Keratinocyte (primary cell): ENCODE measurements around the gene PALS2. TPM values are rescaled to one million over a fixed set of nuclear protein-coding genes. Genes with fewer than 3 reads are reported as not detected.
A peak's percentile ranks its signal among the peaks of the same experiment; 100 is the strongest.

Experiments used
- DNase-seq: peaks from one replicate; pipeline ENCODE4 v3.0.0-alpha.2; 2011; ENCODE audit warnings: low read depth, missing footprints, low spot score
- FAIRE-seq: peaks from 2 replicates; lab custom pipeline; 2011; peaks lifted over from hg19 to GRCh38; lab: Jason Lieb, UNC
- H2AFZ ChIP-seq: 2 replicates; pipeline ENCODE4 v1.6.0; 2012; ENCODE audit warnings: low read length, control low read depth, inconsistent platforms; ENCODE audit not compliant: control insufficient read depth
- H3K27ac ChIP-seq: 2 replicates; pipeline ENCODE4 v1.5.1; 2011; ENCODE audit warnings: low read length; ENCODE audit not compliant: control insufficient read depth, insufficient read depth
- H3K27me3 ChIP-seq: 3 replicates; pipeline ENCODE4 v1.6.0; 2011; ENCODE audit warnings: low read length; ENCODE audit not compliant: control insufficient read depth, insufficient read depth; ENCODE audit errors: extremely low read depth
- H3K36me3 ChIP-seq, 2 experiments: 2 replicates in 1 of 2; 3 replicates in 1 of 2; pipeline ENCODE4 v1.5.1; 2011; ENCODE audit warnings: low read length in 2 of 2, mild to moderate bottlenecking in 1 of 2; ENCODE audit not compliant: control insufficient read depth in 2 of 2, insufficient read depth in 2 of 2; ENCODE audit errors: extremely low read depth in 1 of 2
- H3K4me1 ChIP-seq: 3 replicates; pipeline ENCODE4 v1.5.1; 2011; ENCODE audit warnings: low read length; ENCODE audit not compliant: control insufficient read depth, insufficient read depth; ENCODE audit errors: extremely low read depth
- H3K4me2 ChIP-seq: 3 replicates; pipeline ENCODE4 v1.6.0; 2011; ENCODE audit warnings: low read depth, low read length; ENCODE audit not compliant: control insufficient read depth, insufficient read depth; ENCODE audit errors: extremely low read depth
- H3K4me3 ChIP-seq, 3 experiments: fragments of 200-600 bp in 1 of 3; sonication (generic) in 1 of 3; 2 replicates in 2 of 3; 3 replicates in 1 of 3; pipeline ENCODE4 v1.5.1; 2011 to 2016; ENCODE audit warnings: low read length in 3 of 3, mild to moderate bottlenecking in 3 of 3, control low read depth in 2 of 3, inconsistent platforms in 1 of 3, low read depth in 1 of 3, mixed read lengths in 1 of 3, mixed run types in 1 of 3, moderate library complexity in 1 of 3; ENCODE audit not compliant: control insufficient read depth in 2 of 3, insufficient read depth in 2 of 3; ENCODE audit errors: extremely low read depth in 1 of 3
- H3K79me2 ChIP-seq: 2 replicates; pipeline ENCODE4 v1.6.0; 2012; ENCODE audit warnings: low read length; ENCODE audit not compliant: control insufficient read depth, insufficient read depth
- H3K9ac ChIP-seq: 3 replicates; pipeline ENCODE4 v1.6.0; 2011; ENCODE audit warnings: low read length; ENCODE audit not compliant: control insufficient read depth, insufficient read depth; ENCODE audit errors: extremely low read depth
- H3K9me1 ChIP-seq: 3 replicates; pipeline ENCODE4 v1.6.0; 2011; ENCODE audit warnings: low read length; ENCODE audit not compliant: control insufficient read depth, insufficient read depth; ENCODE audit errors: extremely low read depth
- H3K9me3 ChIP-seq: 2 replicates; pipeline ENCODE4 v1.5.1; 2012; ENCODE audit warnings: low read depth, low read length; ENCODE audit not compliant: control insufficient read depth
- H4K20me1 ChIP-seq: 3 replicates; pipeline ENCODE4 v1.6.0; 2011; ENCODE audit warnings: low read length; ENCODE audit not compliant: control insufficient read depth, insufficient read depth; ENCODE audit errors: extremely low read depth
- EZH2 ChIP-seq: IDR thresholded peaks from one replicate; pipeline ENCODE4 v1.6.1; 2012; ENCODE audit warnings: inconsistent platforms, mild to moderate bottlenecking, low read length, moderate library complexity
- dilution Hi-C: fragments of 300-500 bp; cut with MboI; formaldehyde crosslinking; loops from one replicate; pipeline ENCODE4 v1.7.0; 2020; ENCODE audit warnings: low sequenced_read_pairs; ENCODE audit not compliant: extremely low pct_ligation_motif_present
- polyA plus RNA-seq, 5 experiments: library from polyadenylated mRNA; depleted of rRNA in 3 of 5; stranded (reverse) in 3 of 5; stranded (forward) in 1 of 5; unstranded in 1 of 5; fragments of >200 nt; gene quantifications; 1 replicate in 1 of 5; 2 replicates in 3 of 5; 3 replicates in 1 of 5; pipeline versions ENCODE4 v1.2.1 to v1.2.3, GENCODE V29; 2011 to 2012; ENCODE audit warnings: missing spikeins in 2 of 5, low read depth in 1 of 5, low replicate concordance in 1 of 5
- TF ChIP-seq, protein P1 (sequence below), 3 experiments: IDR thresholded peaks in 1 of 3; conservative IDR thresholded peaks in 1 of 3; optimal IDR thresholded peaks in 1 of 3; 2 replicates in 2 of 3; 3 replicates in 1 of 3; pipeline versions ENCODE3 to v1.5.1; 2011; ENCODE audit warnings: low read length in 3 of 3, mild to moderate bottlenecking in 3 of 3, moderate library complexity in 2 of 3, control low read depth in 1 of 3, inconsistent platforms in 1 of 3; ENCODE audit not compliant: insufficient read depth in 2 of 3; ENCODE audit errors: extremely low read depth in 1 of 3

The PALS2 gene
- polyA plus RNA-seq, 1 donor (not counting 4 experiments of a cell fraction or from before 2014, with no cell fraction given): 16.0 TPM

DNA sequence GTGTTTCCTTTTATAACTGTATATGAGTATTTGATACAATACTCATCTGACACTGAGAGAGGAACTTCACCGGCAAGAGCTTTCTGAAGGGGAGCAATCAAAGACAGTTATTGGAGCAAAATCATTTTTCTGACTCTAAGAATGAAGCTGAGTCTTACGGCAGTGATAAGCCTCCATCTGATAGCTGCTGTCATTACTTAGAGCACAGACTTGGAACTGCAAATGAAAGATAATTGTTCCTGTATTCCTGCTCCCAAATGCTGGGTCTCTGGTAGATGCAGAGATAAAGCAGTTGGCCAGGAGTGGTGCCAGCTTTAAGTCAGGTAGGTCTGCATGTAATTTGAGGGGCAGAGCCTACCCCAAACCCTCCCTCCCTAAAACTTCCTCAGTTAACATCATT lies 2.3 kb upstream of the PALS2 start:
- H3K4me1 ChIP-seq: peaks cover 16% of the 10 kb centered on the region
- dilution Hi-C loops: no loop called here
- H4K20me1 ChIP-seq: no peaks in the 10 kb centered on the region
- no peak for FAIRE-seq
- H3K27ac ChIP-seq: no peak overlapping the region
- no peak overlapping the region for H3K4me2 ChIP-seq
- no peaks in the 10 kb centered on the region for H3K36me3 ChIP-seq
- DNase-seq: no peak
- H2AFZ ChIP-seq: no peak overlapping the region
- TF ChIP-seq EZH2: no peak
- TF ChIP-seq, protein P1, sequence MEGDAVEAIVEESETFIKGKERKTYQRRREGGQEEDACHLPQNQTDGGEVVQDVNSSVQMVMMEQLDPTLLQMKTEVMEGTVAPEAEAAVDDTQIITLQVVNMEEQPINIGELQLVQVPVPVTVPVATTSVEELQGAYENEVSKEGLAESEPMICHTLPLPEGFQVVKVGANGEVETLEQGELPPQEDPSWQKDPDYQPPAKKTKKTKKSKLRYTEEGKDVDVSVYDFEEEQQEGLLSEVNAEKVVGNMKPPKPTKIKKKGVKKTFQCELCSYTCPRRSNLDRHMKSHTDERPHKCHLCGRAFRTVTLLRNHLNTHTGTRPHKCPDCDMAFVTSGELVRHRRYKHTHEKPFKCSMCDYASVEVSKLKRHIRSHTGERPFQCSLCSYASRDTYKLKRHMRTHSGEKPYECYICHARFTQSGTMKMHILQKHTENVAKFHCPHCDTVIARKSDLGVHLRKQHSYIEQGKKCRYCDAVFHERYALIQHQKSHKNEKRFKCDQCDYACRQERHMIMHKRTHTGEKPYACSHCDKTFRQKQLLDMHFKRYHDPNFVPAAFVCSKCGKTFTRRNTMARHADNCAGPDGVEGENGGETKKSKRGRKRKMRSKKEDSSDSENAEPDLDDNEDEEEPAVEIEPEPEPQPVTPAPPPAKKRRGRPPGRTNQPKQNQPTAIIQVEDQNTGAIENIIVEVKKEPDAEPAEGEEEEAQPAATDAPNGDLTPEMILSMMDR (optimal IDR thresholded peaks at IDR 0.05 in 1 of 3, IDR thresholded peaks at IDR 0.05 in 1 of 3, conservative IDR thresholded peaks at IDR 0.05 in 1 of 3; ENCODE audit: extremely low read depth in 1 of 3, insufficient read depth in 2 of 3, low read length in 3 of 3): no peak
- H3K79me2 ChIP-seq: peaks cover 21% of the 10 kb centered on the region
- no peaks in the 10 kb centered on the region for H3K9me3 ChIP-seq
- H3K9ac ChIP-seq: no peak overlapping the region
- peaks cover 12% of the 10 kb centered on the region for H3K27me3 ChIP-seq
- no peaks in the 10 kb centered on the region for H3K9me1 ChIP-seq
- H3K4me3 ChIP-seq: no peak overlapping the region

- Histone ChIP-seq H3K4me1 (peaks cover 16% of the 10 kb centered on the region), H3K36me3 (no peaks in the 10 kb centered on the region), H3K4me2 (peak overlapping the region; percentile 89), H2AFZ (no peak overlapping the region), H3K9me1 (no peaks in the 10 kb centered on the region), H3K27ac (no peak overlapping the region), H3K9me3 (no peaks in the 10 kb centered on the region), H4K20me1 (no peaks in the 10 kb centered on the region), H3K9ac (no peak overlapping the region), H3K4me3 (no peak overlapping the region), H3K27me3 (peaks cover 12% of the 10 kb centered on the region), H3K79me2 (peaks cover 31% of the 10 kb centered on the region)
- TF ChIP-seq, protein P1 (optimal IDR thresholded peaks at IDR 0.05 in 1 of 3, IDR thresholded peaks at IDR 0.05 in 1 of 3, conservative IDR thresholded peaks at IDR 0.05 in 1 of 3; ENCODE audit: extremely low read depth in 1 of 3, insufficient read depth in 2 of 3, low read length in 3 of 3): no peak
- TF ChIP-seq EZH2: no peak
- DNase-seq (no peak), FAIRE-seq (no peak)
- dilution Hi-C loops: no loop called here
Observed at GRCh38 chr7:24572016-24572392, 1.2 kb upstream of the PALS2 start.
